Fibroblast of mammary gland (primary cell): ENCODE data around the gene COL28A1.

Experiments used
- DNase-seq: peaks from one replicate; pipeline ENCODE4 v3.0.0-alpha.2; 2010; ENCODE audit warnings: low read depth
- H3K4me3 ChIP-seq: 2 replicates; pipeline ENCODE4 v1.5.1; 2011; ENCODE audit warnings: low read depth, mild to moderate bottlenecking, low read length, moderate library complexity; ENCODE audit not compliant: control insufficient read depth
- TF ChIP-seq, protein P1 (sequence below): conservative IDR thresholded peaks from 2 replicates; pipeline ENCODE4 v1.5.1; 2011; ENCODE audit warnings: low read depth, low read length, inconsistent platforms; ENCODE audit not compliant: control insufficient read depth, insufficient read depth

Gene COL28A1

DNA sequence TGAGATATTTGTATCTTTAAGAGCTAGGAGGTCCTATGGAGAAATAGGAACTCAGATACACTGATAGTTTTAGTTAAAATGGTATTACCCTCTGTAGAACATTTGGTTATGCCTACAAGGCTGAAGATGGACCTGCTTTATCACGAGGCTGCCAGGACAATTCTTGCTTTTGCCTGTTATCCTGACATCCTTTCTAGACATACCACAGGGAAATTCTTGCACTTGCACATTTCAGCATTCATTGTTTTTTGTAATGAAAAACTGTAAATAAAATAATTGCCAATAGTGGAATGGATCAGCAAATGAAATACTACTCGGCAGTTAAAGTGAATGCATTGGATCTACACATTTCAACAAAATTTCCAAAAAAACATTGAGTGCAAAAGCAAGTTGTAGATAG is 9.7 kb downstream of the COL28A1 start:
- TF ChIP-seq, protein P1, sequence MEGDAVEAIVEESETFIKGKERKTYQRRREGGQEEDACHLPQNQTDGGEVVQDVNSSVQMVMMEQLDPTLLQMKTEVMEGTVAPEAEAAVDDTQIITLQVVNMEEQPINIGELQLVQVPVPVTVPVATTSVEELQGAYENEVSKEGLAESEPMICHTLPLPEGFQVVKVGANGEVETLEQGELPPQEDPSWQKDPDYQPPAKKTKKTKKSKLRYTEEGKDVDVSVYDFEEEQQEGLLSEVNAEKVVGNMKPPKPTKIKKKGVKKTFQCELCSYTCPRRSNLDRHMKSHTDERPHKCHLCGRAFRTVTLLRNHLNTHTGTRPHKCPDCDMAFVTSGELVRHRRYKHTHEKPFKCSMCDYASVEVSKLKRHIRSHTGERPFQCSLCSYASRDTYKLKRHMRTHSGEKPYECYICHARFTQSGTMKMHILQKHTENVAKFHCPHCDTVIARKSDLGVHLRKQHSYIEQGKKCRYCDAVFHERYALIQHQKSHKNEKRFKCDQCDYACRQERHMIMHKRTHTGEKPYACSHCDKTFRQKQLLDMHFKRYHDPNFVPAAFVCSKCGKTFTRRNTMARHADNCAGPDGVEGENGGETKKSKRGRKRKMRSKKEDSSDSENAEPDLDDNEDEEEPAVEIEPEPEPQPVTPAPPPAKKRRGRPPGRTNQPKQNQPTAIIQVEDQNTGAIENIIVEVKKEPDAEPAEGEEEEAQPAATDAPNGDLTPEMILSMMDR: no peak
- no peak for DNase-seq
- no peak overlapping the region for H3K4me3 ChIP-seq

DNA sequence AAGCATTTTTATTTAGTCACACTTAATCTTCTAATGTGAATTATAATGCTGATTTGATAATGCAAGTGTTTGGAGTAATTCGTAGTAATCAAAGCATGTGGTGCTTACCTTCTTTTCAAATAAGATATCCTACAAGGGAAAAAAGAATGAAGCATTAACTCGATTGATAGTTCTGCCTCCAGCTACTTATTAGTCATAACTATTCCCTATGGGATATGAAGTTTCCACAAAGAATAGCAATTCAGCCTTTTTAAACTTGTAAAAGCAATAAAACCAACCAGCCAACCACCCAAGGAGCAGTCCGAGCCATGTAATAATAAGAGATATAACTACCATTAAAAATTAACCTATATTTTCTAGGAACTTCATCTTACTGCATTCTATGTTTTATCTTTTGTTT is 11.6 kb downstream of the COL28A1 start:
- no peak overlapping the region for H3K4me3 ChIP-seq
- TF ChIP-seq, protein P1: no peak
- peak; percentile 70 for DNase-seq

DNA sequence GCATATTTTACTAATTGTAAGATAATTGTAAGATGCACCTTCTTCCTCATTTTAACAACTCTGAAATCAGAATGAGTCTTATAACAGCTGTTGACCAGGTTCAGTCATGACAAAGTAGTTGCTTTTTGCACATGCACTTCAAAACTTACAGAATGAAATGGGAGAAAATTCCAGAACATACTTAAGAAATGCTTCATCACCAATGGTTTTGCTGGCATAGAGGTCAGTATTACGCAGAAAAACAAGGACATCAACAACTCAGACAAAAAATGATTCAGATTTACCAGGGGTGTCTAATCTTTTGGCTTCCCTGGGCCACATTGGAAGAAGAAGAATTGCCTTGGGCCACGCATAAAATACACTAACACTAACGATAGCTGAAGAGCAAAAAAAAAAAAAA is 13.3 kb downstream of the COL28A1 start:
- peak; percentile 59 for DNase-seq
- TF ChIP-seq, protein P1: no peak
- no peak overlapping the region for H3K4me3 ChIP-seq

DNA sequence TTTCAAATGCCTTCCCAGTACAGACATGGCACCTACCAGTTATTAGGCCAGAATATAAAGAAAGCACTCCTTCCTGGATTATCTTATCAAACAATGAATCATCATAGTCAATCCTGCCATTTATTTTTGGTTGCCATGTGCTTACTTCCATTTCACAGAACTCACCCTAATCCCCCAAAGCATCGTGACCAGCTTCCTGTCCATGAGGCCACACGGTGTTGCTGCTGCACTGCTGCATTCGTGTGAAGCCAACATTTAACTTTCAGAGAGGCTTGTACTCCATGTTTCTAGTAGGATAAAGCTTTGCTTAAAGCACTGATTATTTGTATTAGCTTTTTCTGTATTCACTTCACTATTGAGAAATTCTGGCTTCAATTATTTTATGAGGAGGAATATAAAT is 14.4 kb downstream of the COL28A1 start:
- TF ChIP-seq, protein P1: no peak
- H3K4me3 ChIP-seq: no peak overlapping the region
- DNase-seq: no peak

DNA sequence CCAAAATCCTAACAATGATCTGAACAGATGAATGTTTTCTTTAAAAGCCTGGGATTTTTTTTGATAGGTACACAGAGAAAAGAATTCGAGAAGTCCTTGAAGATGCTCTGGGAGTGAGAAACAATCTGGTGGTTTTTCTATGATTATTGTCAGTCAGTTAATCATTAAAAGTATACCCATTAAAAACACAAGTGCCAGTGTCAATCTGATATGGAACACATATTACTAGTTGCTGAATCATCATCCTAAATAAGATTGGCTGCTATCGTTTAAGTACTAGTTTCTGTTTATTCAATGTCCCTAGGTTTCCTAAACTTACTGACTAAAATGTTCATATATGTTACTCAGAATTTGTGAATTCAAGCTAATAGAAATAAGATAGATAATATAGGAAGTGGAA is 16.1 kb downstream of the COL28A1 start:
- H3K4me3 ChIP-seq: no peak overlapping the region
- TF ChIP-seq, protein P1: no peak
- DNase-seq: no peak

DNA sequence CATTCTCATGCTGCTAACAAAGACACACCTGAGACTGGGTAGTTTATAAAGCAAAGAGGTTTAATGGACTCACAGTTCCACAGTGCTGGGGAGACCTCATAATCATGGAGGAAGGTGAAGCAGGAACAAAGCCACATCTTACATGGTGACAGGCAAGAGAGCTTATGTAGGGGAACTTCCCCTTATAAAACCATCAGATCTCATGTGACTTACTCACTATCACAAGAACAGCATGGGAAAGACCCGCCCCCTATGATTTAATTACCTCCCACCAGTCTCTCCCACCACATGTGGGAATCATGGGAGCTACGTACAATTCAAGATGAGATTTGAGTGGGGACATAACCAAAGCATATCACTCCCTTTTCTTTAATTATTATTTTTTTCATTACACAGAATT is 16.6 kb downstream of the COL28A1 start:
- H3K4me3 ChIP-seq: no peak overlapping the region
- no peak for DNase-seq
- TF ChIP-seq, protein P1: no peak

DNA sequence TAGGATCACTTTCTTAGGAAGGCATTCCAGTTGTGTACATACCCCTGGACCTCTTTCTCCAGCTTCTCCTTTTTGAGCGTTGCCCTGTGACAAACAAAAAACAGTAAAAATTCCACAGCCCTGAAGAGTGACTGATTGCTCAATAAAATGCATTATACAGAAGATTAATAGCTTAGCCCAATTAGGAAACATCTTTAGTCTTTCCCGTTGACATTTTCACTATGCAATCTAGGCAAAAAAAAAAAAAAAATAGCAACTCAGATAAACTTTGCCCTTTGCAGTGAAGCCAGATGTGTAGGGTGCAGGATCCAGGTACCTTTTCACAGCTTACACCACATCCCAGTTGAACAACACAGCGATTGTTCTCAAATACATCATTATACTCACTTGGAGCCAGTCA is 17.9 kb downstream of the COL28A1 start:
- TF ChIP-seq, protein P1: no peak
- H3K4me3 ChIP-seq: no peak overlapping the region
- no peak for DNase-seq
